PC-9 (cell line): Measurements from ENCODE around the gene SRGAP3.

ENCODE experiments used
- CTCF ChIP-seq: fragments of 200-600 bp; sonication (generic); conservative IDR thresholded peaks from 2 replicates; pipeline ENCODE4 v1.6.1; 2017; ENCODE audit warnings: mixed run types, antibody characterized with exemption, mild to moderate bottlenecking, moderate library complexity
- EZH2 ChIP-seq: fragments of 200-600 bp; sonication (generic); IDR thresholded peaks from 2 replicates; pipeline ENCODE4 v1.8.0; 2017; ENCODE audit warnings: antibody characterized with exemption, low read depth

GRCh38 chr3:9015250-9015649 is 234.2 kb downstream of the SRGAP3 start:
- no peak for TF ChIP-seq CTCF
- no peak for TF ChIP-seq EZH2
